GM21515 (cell line): ENCODE results near the gene HIVEP1.
A peak's percentile ranks its signal among the peaks of the same experiment; 100 is the strongest.

Experiments
- ATAC-seq: cut with Tn5 transposase; IDR thresholded peaks from one replicate; pipeline ENCODE4 v1.9.1; 2021; ENCODE audit not compliant: unreplicated experiment

The HIVEP1 gene

GRCh38 chr6:12115492-12115891 is 103.4 kb downstream of the HIVEP1 start:
- ATAC-seq, result no peak

GRCh38 chr6:12116264-12116800 is 104.2 kb downstream of the HIVEP1 start:
- ATAC-seq, result no peak

- ATAC-seq, result no peak
Measured at GRCh38 chr6:12116978-12117377, 104.9 kb downstream of the HIVEP1 start.

- peak; percentile 4 for ATAC-seq
Measured at GRCh38 chr6:12118607-12119006, 106.5 kb downstream of the HIVEP1 start.

- peak; percentile 62 for ATAC-seq
Measured at GRCh38 chr6:12119085-12119588, 107.0 kb downstream of the HIVEP1 start.

DNA sequence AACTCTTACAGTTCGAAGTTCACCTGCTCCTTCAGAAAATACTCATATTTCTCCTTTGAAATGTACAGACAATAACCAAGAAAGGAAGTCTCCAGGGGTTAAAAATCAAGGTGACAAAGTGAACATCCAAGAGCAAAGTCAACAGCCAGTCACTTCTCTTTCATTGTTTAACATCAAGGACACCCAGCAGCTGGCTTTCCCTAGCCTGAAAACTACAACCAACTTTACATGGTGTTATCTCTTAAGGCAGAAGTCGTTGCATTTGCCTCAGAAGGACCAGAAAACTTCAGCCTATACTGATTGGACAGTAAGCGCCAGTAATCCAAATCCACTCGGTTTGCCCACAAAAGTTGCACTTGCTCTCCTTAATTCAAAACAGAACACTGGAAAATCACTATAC is 113.3 kb downstream of the HIVEP1 start:
- no peak for ATAC-seq

GRCh38 chr6:12126051-12126450 is 113.9 kb downstream of the HIVEP1 start:
- no peak for ATAC-seq

DNA sequence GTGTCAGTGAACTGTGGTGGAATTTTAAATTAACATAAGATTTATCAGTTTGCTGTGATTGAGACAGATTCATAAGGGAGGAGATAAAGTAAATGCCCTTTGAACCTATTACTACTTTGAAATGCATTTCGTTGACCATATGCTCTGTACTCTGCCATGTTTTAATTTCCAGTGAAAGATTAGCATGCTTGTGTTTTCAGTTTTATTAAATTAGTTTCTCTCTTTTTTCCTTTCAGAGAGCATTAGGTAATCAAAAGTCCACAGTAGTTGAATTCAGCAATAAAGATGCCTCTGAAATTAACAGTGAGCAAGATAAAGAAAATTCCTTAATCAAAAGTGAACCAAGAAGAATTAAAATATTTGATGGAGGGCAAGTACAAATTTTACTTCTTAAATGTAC is 117.4 kb downstream of the HIVEP1 start:
- ATAC-seq, result no peak

DNA sequence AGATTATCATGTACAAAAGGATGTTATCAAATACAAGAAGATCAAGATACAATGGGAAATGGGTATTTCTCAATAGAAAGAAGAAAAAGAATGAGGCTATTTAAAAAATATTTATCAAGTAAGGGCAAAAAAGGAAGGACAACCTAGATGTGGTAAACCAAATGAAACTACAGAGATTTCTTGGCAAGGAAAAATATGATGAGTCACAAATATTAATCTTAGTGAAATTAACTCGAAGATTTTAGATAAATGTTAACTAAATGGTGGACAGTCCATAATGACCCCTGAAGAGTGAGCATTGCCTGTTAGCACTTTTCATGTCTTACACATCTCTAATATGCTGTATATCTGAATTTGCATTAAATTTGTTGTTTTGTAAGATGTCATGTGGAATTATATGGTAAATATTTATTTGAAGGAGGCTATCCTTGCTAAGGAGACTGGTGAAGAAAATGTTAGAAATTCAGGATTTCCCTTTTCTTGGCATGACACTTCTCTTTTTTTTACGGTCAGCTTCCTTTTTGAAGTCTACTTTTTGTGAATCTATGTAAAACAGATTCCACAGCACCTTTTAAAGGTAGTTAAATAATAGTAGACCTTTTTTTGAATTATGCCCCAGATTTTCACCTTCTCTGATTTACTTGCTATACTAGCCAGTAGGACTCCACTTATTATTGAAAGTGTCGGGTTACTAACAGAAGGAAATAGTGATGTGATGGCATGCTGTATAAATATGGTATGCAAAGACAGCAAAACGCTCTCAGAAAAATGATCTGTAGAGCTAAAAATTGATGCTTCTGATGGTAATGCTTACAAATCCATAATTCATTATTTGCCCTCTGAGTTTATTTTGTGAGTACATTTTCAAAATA is 120.5 kb downstream of the HIVEP1 start:
- no peak for ATAC-seq

DNA sequence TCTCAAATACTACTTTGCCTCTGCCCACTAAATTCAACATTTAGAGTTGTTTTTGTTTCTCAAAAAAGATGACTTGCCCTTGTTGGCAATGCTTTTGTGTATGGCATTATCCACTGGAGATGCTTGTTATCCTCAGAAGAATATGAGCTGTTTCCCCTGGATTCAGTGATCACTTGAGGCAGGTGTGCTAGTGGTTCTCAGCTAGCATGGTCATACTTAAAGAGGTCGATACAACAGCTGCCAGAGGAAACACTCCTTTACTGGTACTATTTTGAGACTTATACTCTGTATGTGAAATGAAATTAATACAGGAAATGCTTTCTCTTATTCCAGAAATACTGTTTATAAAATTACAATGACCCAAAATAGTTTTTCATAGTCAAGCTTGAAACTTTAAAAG is 122.5 kb downstream of the HIVEP1 start:
- no peak for ATAC-seq

GRCh38 chr6:12134991-12135390 is 122.9 kb downstream of the HIVEP1 start:
- no peak for ATAC-seq

- ATAC-seq, result no peak
Measured at GRCh38 chr6:12136905-12137304, 124.8 kb downstream of the HIVEP1 start.

- ATAC-seq, result no peak
Measured at GRCh38 chr6:12137480-12137879, 125.4 kb downstream of the HIVEP1 start.

DNA sequence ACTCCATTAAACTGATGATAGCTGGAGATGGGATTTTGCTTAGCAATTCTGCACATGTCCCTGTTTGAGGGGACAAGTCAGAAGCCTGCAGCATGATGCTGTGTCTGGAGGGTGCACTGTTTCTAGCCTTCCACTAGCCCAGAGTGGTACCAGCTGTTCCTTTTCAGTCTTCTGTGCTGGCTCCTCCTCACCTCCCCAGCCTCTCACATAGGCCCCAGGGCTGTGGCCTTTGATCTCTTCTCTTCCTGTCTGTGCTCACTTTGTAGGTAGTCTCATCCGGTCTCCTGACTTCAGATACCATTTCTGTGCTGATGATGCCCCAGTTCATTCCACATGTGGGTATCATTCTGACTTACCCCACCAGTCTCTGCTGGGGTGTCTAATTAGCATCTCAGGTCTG is 126.3 kb downstream of the HIVEP1 start:
- ATAC-seq, result no peak

DNA sequence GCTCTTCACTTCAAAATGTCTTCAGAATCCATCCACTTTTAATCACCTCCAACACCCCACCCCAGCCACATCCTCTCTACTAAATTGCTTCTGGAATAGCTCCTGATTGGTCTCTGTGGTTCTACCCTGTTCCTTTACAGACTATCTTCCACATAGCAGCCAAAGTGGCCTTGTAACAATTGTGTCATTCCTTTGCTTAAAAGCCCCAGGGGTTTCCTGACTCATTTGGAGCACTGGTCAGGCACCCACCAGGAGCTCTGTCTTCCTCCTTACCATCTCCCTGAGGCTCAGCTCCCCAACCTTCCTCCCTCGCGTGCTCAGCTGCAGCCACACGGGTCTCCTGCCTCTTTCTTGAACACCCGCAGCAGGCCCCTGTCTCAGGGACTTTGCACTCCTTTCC is 126.8 kb downstream of the HIVEP1 start:
- no peak for ATAC-seq

- no peak for ATAC-seq
Measured at GRCh38 chr6:12147557-12148316, 135.6 kb downstream of the HIVEP1 start.

GRCh38 chr6:12148317-12148801 is 136.2 kb downstream of the HIVEP1 start:
- ATAC-seq, result no peak

DNA sequence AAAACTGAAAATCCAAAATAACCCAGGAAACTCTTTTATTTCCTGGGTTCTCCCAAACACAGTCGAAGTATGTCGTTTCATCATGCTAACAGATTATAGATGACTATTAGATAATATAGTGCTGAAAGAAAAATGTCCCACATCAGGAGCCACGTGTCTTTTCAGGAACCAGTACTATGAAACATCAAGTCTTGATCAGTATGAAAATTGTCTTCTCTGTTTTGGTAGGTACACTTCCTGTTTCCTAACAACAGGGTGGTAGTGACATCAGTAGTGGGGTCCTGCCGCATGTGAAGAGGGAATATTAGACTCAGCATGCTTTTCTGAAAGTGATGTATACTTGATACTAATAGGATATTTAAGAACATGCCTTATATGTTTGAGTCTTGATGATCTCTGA is 136.7 kb downstream of the HIVEP1 start:
- no peak for ATAC-seq

DNA sequence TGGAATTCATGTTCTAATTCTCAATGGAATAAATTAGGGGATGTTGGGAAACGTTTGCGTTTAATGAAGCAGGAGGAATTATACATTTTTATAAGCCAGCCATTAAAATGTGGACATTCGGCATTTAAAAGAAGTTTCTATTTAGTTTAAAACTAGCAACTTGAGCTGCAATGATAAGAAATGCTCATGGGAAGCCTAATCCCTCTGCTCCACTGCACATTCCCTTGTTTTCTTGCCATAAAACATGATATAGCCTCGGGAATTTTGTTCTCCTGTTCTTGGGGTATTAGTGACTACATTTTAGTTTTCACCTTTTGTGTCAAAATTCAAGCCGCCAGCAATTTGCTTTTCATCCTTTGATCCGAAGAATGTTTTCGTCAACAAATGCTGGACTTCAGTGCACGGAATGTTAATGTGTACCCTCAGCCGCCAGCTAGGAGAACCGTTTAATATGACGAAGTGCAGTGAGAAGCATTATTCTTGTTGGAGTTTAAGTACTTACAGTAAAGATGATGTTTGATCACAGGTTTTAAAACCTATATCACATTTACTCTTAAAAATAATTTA is 137.9 kb downstream of the HIVEP1 start:
- no peak for ATAC-seq

- no peak for ATAC-seq
Measured at GRCh38 chr6:12150812-12151432, 138.8 kb downstream of the HIVEP1 start.

GRCh38 chr6:12151433-12151820 is 139.3 kb downstream of the HIVEP1 start:
- no peak for ATAC-seq
